IgD-negative memory B cell (primary cell): ENCODE measurements around the gene SLBP. TPM values are rescaled to one million over a fixed set of nuclear protein-coding genes. Genes with fewer than 3 reads are reported as not detected.
A peak's percentile ranks its signal among the peaks of the same experiment; 100 is the strongest.

Source experiments
- H3K27ac Mint-ChIP-seq, 3 donors: one replicate each; pipeline ENCODE4 v1.8.0; 2020 to 2022; ENCODE audit warnings: mild to moderate bottlenecking in 3 of 3, mixed read lengths in 3 of 3, moderate library complexity in 1 of 3
- H3K27me3 Mint-ChIP-seq: one replicate; pipeline ENCODE4 v1.8.0; 2021; ENCODE audit warnings: mixed read lengths
- H3K36me3 Mint-ChIP-seq: one replicate; pipeline ENCODE4 v1.8.0; 2020; ENCODE audit warnings: mild to moderate bottlenecking, mixed read lengths
- H3K4me1 Mint-ChIP-seq, 3 donors: one replicate each; pipeline ENCODE4 v1.8.0; 2020 to 2022; ENCODE audit warnings: mixed read lengths in 3 of 3, mild to moderate bottlenecking in 1 of 3
- H3K4me3 Mint-ChIP-seq, 4 donors: one replicate each; pipeline ENCODE4 v1.8.0; 2020 to 2022; ENCODE audit warnings: mild to moderate bottlenecking in 4 of 4, mixed read lengths in 4 of 4, moderate library complexity in 3 of 4
- H3K9me3 Mint-ChIP-seq, 3 donors: one replicate each; pipeline ENCODE4 v1.8.0; 2020 to 2021; ENCODE audit warnings: mixed read lengths in 3 of 3, mild to moderate bottlenecking in 1 of 3
- polyA plus RNA-seq: library from polyadenylated mRNA; unstranded; fragments of 300-500 nt; fragmentation: Illumina TruSeq; gene quantifications from one replicate; pipeline ENCODE4 v1.2.3, GENCODE V29; 2021

The SLBP gene
- polyA plus RNA-seq, 1 donor from 2014 or later = 49.1 TPM

DNA sequence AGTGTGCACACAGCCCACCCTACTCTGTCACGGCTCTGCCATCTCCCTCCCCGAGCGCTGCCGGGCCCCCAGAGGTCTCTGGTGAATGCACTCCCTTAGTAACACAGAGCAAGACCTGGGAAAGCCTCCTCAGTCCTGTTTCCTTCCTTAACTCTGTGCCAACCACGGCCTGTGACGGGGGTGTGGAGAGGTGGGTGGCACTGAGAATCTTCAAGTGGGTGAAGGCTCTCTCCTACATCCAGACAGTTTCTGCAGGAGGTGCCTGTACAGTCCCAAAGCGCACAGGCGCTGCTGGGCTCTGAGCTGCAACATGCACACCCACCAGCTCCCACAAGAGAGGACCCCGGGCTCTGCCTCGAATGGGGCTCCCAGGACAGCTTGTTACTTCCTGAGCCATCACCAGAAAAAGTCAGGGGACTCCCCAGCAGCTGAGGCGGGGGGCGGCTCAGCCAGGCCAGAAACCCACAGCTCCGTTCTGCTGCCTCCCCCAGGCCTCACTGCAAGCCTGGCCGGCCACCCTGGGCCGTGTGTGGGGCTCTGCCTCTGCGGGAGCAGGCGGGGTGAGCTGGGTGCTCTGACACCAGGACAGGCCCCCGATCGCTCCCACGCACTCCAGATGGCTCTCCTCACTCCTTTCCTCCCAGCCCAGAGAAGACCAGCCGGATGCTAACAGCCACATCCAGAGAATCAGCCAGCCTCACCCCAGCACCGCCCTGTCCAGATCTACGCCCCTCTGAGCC lies 57.7 kb downstream of the SLBP start:
- H3K4me3 Mint-ChIP-seq = no peak overlapping the region
- no peaks in the 10 kb centered on the region for H3K9me3 Mint-ChIP-seq
- H3K36me3 Mint-ChIP-seq = no peaks in the 10 kb centered on the region
- no peaks in the 10 kb centered on the region for H3K4me1 Mint-ChIP-seq
- H3K27ac Mint-ChIP-seq = no peak overlapping the region
- H3K27me3 Mint-ChIP-seq = no peaks in the 10 kb centered on the region

DNA sequence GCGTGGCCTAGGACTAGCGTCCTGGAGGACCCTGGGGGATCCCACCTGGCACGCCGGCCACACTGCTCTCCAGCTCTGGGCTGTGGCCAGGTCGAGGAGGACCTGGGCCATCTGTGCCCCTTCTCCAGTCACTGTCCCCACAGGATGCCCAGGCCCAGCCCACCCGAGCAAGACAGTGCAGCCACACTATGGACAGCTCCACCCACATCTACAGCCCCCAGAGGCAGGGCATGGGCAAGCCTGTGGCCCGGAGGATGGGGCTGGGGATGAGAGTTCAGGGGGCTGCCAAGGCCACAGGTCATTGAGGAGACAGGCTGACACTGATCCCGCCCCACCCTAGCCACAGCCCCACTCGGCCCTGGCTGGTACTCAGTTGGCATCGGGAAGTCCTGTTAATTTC lies 58.3 kb downstream of the SLBP start:
- Mint-ChIP-seq H3K4me3 (no peak overlapping the region), H3K27ac (no peak overlapping the region), H3K9me3 (no peaks in the 10 kb centered on the region), H3K27me3 (no peaks in the 10 kb centered on the region), H3K36me3 (no peaks in the 10 kb centered on the region), H3K4me1 (no peaks in the 10 kb centered on the region)

DNA sequence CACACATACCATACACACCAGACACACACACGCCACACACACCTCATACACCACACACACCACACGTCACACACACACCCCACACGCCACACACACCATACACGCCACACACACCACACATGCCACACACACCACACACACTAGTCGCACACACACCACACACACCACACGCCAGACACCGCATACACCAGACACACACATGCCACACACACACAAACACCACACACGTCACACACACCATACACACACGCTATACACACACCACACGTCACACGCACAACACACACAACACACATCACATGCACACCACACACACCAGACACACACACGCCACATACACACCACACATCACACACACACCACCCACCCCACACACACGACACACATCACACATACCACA lies 60.0 kb downstream of the SLBP start:
- Mint-ChIP-seq H3K27me3 (no peaks in the 10 kb centered on the region), H3K27ac (no peak overlapping the region), H3K4me3 (no peak overlapping the region), H3K4me1 (no peaks in the 10 kb centered on the region), H3K36me3 (no peaks in the 10 kb centered on the region), H3K9me3 (no peaks in the 10 kb centered on the region)

GRCh38 chr4:1651609-1652008 lies 60.5 kb downstream of the SLBP start:
- Mint-ChIP-seq H3K4me3 (no peak overlapping the region), H3K9me3 (no peaks in the 10 kb centered on the region), H3K4me1 (no peaks in the 10 kb centered on the region), H3K27ac (no peak overlapping the region), H3K36me3 (no peaks in the 10 kb centered on the region), H3K27me3 (no peaks in the 10 kb centered on the region)

DNA sequence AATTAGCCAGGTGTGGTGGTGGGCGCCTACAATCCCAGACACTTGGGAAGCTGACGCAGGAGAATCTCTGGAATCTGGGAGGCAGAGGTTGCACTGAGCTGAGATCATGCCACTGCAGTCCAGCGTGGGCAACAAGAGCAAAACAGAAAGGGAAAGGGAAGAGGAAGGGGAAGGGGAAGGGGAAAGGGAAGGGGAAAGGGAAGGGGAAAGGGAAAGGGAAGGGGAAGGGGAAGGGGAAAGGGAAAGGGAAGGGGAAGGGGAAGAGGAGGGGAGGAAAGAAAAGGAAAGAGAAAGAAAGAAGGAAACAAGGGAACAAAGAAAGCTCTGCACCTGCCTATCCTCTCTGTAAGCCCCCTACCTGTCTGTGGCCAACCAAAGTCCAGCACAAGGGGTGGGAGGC lies 63.2 kb downstream of the SLBP start:
- no peak overlapping the region for H3K4me3 Mint-ChIP-seq
- no peak overlapping the region for H3K27ac Mint-ChIP-seq
- no peaks in the 10 kb centered on the region for H3K27me3 Mint-ChIP-seq
- no peaks in the 10 kb centered on the region for H3K4me1 Mint-ChIP-seq
- H3K9me3 Mint-ChIP-seq = no peaks in the 10 kb centered on the region
- no peaks in the 10 kb centered on the region for H3K36me3 Mint-ChIP-seq

- Mint-ChIP-seq H3K4me1 (no peaks in the 10 kb centered on the region), H3K27ac (peak overlapping the region in 1 of 3 donors; percentile 71), H3K4me3 (no peak overlapping the region), H3K9me3 (no peaks in the 10 kb centered on the region), H3K27me3 (no peaks in the 10 kb centered on the region), H3K36me3 (no peaks in the 10 kb centered on the region)
Observed at GRCh38 chr4:1647432-1647831, 64.7 kb downstream of the SLBP start.

DNA sequence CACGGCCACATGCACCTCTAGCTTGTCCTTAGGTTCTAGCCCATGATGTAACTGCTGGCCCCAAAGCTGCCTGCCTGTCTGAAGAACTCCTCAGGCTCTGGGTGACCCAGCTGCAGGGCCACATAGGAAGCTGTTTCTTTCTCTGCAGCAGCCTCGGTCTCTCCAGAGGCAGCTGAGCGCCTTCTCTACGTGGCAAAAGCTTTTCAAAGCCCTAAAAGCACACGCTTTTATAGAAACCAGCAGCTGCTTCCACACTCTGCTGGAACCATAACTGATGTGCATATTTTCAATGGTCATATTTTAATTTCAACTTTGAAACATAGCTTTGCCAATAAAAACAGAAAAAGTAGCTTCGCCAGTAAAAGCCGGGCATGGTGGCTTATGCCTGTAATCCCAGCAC lies 65.4 kb downstream of the SLBP start:
- H3K27ac Mint-ChIP-seq = no peak overlapping the region
- H3K4me3 Mint-ChIP-seq = no peak overlapping the region
- no peaks in the 10 kb centered on the region for H3K9me3 Mint-ChIP-seq
- peaks cover 2% of the 10 kb centered on the region for H3K36me3 Mint-ChIP-seq
- no peaks in the 10 kb centered on the region for H3K4me1 Mint-ChIP-seq
- H3K27me3 Mint-ChIP-seq = no peaks in the 10 kb centered on the region

DNA sequence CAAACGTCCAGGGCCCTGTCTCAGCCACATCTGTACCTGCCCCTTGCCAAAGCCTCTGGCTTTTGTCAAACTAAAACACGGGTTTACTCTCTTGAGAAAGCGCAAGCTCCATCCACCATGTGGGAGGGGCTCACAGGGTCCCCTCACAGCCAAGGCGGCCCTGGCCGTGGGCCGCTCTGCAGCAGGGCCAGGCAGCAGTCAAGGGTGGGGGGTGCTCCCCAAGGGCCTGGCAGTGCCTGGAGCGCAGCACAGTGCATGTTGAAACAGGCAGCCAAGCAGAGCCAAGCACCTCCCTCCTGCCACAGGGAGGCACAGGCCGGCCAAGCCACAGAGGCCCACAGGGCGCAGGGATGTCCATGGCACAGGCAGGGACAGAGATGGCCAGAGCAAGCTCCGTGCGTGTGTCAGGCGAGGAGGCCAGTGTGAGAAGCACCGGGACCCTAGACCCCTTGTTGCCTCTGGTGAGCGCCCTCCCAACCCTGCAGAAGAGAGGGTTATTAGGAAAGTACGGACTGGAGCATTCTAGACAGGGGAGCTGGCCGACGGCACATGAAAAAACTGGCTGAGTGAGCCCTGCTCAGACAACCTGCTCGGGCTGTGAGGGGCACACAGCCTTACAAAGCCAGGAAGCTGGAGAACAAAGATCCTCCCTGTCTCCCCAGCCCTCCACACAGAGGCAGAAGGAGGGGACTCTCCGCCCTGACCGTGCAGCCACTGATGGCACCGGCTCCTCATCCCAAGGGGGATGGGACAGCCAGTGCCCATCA lies 67.0 kb downstream of the SLBP start:
- no peaks in the 10 kb centered on the region for H3K27me3 Mint-ChIP-seq
- H3K4me1 Mint-ChIP-seq = no peaks in the 10 kb centered on the region
- H3K4me3 Mint-ChIP-seq = no peak overlapping the region
- no peaks in the 10 kb centered on the region for H3K9me3 Mint-ChIP-seq
- H3K27ac Mint-ChIP-seq = no peak overlapping the region
- peaks cover 3% of the 10 kb centered on the region for H3K36me3 Mint-ChIP-seq

GRCh38 chr4:1643971-1644735 lies 68.0 kb downstream of the SLBP start:
- Mint-ChIP-seq H3K27ac (no peak overlapping the region), H3K36me3 (peaks cover 3% of the 10 kb centered on the region), H3K4me3 (no peak overlapping the region), H3K9me3 (no peaks in the 10 kb centered on the region), H3K27me3 (no peaks in the 10 kb centered on the region), H3K4me1 (no peaks in the 10 kb centered on the region)

Other genes starting within 250 kb of the SLBP start
- gene FAM53A, start 28.0 kb downstream of the SLBP start, polyA plus RNA-seq = 1.5 TPM
- gene TMEM129, start 9.0 kb upstream of the SLBP start, polyA plus RNA-seq = 46.1 TPM
- gene TACC3, start 9.2 kb upstream of the SLBP start, polyA plus RNA-seq = 20.0 TPM
- gene FGFR3, start 81.0 kb upstream of the SLBP start, polyA plus RNA-seq = 0.45 TPM
- 12.0 TPM for gene LETM1, start 143.8 kb upstream of the SLBP start, polyA plus RNA-seq
- gene NSD2, start 159.1 kb upstream of the SLBP start, polyA plus RNA-seq = 7.4 TPM